Mucosa of gallbladder (tissue), 1 donor: ENCODE results near the gene GASK1A. TPM values are rescaled to one million over a fixed set of nuclear protein-coding genes. Genes with fewer than 3 reads are reported as not detected.
"Not testable (repeated sequence)": the region's sequence is repeated elsewhere in the genome, so short reads cannot be mapped to it uniquely, and the experiment has no call there.

Experiments
- DNase-seq: peaks from one replicate; pipeline ENCODE4 v3.0.0-alpha.2; 2020; ENCODE audit warnings: low spot score
- total RNA-seq: library from RNA; stranded (reverse); gene quantifications from one replicate; pipeline ENCODE4 v1.2.1, GENCODE V29; 2021
- donor health status: DM: no; HTN: no; CAD: no.

The GASK1A gene
- total RNA-seq, 1 donor from 2014 or later: 19.2 TPM

DNA sequence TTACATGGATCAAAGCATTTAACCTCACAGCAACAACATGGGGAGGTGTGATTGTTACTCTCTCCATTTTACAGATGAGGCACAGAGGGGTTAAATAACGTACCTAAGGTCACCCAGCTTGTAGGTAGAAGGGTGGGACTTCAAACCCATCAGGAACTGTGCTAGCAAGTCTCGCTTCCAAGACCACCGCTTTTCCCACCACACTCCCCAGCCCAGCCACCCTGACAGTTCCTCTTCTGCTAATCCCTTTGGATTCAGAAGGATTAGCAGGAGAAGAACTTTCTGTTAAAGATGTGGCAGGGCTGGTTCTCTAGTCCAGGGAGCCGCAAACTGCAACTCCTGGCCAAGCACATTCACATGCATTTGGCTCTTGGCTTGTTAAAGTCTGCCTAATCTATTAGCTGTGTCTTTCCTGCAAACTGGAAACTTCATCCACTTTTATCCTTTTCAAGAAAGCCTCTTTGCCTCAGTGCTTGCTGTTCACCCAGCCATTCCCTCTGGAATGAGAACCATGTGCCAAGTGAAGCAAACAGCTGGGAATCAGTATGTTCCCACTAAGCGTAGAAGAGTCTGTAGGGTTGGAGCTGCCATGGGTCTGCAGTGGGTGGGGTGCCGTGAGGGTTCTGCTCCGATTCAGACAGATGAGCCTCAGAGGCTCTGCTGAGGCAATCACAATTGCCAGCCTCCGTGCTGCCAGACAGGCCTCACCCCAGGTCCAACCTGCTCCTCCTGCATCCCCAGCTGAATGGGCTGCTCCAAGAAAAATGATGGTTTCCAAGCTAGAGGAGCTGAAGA is 82.2 kb downstream of the GASK1A start:
- no peak for DNase-seq

GRCh38 chr3:43062040-43062563 is 83.0 kb downstream of the GASK1A start:
- no peak for DNase-seq

DNA sequence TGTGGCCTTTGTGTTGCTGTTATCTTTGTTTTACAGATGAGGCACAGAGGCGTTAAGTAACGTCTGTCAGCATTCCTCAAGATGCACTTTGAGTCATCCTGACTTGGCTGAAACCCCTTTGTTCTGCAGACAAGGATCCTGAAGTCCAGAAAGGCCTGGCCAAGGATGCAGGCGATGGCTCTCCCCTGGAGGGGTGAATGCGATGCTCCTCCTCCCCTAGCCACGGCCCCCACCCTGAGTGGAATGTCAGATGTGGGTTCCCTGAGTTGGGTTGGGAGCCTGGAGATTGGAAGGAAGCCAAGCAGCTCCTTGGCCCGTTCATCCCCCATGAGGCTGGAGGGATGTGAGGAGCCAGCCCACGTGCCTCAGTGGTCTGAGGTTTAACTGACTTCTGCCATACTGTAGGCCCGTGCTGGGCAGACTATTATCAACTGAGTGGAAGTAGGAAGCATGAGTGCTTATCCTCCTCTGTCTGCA is 83.5 kb downstream of the GASK1A start:
- DNase-seq: no peak

DNA sequence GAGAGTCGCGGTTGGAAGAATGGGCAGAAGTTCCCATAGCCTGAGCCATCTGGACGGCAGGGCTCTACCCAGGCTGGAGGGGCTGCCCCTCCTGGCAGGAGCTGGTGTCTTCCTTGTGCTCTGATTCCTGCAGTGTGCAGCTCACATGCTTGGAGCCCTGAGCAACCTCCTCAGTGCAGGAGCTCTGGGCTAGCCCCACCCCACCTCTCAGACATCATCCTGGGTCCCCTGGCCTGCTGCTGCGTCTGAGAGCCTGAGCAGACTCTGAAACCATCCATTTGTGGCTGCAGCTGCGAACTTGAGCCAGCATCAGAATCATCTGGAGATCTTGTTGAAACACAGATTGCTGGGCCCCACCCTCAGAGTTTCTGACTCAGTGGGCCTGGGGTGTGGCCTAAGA is 84.0 kb downstream of the GASK1A start:
- DNase-seq: no peak

- DNase-seq: not testable (repeated sequence)
These were observed 91.6 kb downstream of the GASK1A start for GRCh38 chr3:43070670-43071069.

DNA sequence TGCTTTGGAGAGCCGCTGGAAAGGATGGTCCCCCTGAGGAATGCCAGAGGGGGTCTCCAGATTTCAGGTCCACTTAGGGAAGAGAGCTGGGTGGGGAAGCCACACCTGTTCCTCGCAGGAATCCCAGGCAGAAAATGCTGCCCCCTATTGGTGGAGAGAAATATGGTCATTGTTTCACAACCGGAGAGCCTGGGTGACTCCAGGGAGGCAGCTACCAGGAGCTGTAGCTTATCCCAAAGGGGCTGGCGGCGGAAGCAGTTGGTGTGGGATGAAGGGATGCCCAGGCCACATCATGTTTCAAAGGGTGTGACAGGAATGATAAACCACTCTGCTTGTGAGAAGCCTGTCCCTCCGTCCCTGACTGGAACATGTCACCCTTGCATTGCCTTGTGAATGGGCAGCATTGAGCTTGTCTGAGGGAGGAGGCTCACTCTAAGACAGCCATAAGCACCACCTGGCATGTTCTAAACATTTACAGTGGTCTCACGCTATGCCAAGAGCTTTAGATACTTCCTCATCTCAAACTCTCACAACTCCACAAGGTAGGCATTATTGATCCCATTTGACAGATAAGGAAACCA is 92.3 kb downstream of the GASK1A start:
- DNase-seq: no peak

DNA sequence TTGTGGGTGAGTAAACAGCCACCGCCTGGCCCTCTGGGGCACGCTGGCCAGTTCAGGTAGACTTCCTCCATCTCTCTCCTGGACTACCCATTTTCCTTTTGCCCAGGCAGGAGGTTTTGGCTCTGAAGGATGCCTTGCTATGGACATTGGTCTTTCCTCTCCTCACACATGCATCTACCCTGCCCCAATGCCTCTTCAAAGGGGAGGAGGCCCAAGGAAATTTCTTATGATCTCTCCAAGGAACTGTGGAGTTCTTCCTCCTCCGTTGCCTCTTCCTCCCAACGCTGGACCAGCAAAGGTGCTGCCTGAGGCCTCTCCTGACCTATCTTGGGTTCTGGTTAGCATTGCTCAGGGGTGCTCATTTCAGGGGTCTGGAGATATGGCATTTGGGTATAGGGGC is 93.2 kb downstream of the GASK1A start:
- DNase-seq: no peak

DNA sequence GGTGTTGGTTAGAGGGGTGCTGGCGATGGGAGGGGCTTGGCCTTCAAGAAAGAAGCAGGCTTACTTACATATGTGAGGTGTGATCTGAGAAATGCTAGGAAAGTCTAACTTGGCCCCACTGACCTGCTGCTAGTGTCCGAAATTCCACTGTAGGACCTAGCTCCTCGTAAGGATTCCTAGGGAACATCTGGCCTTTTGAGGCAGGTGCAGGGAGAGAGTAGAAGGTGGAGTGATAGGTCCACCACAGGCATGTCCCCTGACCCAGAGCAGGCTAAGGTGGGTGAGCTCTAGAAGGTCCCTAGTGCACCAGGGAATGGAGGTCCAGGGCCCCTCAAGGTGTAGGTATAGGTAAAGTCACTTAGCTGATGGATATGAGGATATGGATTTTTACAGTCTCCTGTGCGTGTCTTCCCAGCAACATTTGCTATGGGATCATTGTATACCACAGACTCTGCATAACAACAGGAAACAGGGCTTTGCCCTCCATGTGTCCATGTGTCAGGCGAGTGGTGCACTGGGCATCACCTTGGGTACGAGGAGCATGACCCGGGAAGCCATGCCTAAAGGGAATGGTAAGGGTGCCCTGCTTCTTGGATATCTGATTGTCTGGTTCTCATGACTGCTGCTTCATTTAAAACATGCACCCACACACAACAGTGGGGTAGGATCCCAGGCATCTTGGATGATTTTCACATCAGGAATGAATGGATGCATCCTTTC is 94.2 kb downstream of the GASK1A start:
- peak; percentile 4 for DNase-seq

DNA sequence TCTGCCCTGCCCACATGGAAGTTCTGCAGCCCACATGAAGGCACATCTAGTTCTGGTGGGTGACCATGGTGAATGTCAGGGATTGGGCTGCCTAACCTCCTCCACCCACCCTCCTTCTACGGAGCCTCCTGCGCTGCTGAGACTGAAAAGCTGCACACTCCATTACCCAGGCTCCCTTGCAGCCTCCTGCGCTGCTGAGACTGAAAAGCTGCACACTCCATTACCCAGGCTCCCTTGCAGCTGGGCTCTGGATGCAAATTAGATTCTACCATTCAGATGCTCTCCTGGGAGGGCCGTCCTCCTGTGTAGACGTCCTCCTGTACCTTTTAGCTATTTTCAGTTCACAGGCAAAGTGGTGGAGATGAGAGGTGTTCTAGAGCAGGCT is 94.7 kb downstream of the GASK1A start:
- no peak for DNase-seq

GRCh38 chr3:43074482-43074881 is 95.4 kb downstream of the GASK1A start:
- no peak for DNase-seq

DNA sequence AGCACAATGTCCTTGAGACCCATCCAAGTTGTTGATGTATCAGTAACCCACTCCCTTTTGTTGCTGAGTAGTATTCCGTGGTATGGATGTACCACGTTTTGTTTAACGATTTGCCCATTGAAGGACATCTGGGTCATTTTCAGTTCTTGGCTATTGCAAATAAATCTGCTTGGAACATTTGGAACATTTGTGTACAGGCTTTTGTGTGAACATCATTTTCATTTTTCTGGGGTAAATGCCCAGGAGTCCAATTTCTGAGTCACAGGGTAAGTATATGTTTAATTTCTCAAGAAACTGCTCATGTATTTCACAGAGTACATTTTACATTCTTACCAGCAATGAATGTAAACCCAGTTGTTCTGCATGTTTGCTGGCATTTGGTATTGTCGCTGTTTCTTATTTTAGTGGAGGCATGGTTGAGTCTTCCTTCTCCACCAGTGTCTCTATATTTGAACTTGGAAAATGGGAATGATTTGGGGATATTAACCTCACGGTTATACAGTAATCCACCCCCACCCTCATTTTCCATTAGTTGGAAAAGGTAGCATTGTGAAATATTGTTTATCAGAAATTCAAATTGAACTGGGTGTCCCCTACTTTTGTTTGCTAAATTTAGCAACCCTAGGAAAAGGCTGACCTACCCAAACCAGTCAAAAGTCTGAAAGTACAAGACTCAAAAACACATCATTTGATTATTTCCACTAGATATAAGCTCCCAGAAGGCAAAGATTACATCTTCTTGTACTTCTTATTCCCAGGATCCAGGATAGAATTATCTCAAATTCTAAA is 96.0 kb downstream of the GASK1A start:
- DNase-seq: no peak

DNA sequence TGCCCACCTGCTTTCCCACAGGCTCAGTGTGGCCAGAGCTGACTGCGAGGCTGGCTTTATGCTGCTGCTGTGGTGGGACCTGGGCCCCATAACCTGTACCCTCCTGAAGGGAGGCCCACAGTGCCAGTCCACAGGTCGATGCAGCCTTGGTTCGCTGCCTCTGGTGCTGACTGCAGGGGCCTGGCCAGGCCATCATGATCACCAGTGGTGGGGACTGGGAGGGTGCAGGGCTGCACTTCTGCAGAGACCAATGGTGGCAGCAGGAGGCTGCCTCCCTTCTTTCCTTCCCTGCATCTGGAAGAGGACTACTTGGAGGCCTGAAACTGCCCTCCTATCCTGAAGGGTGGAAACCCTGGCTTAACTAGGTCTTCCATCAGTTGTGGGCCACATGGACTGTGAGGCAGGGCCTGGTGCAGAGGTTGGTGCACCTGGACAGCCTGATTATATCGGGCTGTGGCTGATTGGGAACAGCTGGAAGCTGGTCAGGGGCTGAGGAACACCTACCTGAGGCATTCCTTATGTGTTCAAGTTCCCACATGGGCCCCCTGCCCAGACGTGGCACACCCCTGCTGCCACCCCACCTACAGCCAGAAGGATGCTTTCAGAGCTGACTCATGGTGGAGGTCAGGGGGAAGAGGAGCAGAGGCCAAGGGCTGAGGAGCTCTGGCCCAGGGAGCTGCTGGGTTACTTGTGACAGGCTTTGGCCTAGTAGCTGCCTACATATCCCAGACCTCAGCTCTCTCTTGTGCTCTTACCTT is 97.0 kb downstream of the GASK1A start:
- no peak for DNase-seq

DNA sequence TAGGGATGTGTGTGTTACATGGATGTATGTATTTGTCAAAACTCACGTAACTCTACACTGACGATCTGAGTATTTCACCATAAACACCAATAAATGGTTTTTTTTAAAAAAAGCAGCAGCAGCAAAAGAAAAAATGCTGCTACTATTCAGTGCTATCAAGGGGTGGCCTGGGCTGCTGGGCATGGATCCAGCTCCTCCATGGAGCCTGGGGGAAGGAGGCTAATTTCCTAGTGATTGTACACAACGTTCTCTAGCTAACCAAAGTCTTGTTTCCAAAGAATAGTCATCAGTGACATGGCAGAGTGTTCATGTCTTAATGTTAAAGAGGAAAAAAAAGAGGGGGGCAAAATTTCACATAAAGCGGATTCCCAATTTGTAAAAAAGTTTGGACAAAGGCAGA is 97.7 kb downstream of the GASK1A start:
- DNase-seq: no peak

DNA sequence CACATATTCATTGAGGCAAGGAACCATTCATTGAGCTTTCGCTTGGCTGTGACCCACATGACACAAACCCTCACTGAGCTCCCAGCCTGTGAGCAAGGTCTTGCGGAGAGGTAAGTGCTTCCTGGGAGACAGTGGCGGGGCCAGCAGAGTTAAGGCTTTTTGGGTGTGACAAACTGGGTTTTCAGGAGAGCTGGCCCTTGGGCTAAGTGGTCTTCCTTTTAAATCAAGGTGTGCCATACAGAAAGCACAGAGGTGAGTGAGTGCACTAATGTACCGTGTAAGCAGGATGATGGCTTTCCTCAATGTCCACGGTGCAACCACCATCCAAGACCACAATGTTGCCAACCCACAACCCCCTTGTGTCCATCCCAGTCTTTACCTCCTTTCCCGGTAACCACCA is 98.2 kb downstream of the GASK1A start:
- no peak for DNase-seq

DNA sequence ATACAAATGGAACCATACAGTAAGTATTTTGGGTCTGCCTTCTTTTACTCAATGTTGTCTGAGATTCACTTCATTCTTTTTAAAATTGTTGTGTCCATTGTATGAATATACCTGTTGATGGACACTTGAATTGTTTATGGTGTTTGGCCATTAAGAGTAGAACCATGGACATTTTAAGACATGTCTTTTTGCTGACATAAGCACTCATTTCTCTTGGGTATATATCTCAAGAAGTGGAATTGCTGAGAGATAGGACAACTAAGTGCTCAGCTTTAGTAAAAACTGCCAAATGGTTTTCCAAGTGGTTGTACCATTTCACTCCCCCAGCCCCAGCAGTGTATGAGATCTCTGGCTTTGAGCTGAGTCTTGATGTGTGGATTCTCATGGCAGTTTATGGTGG is 98.6 kb downstream of the GASK1A start:
- no peak for DNase-seq

- no peak for DNase-seq
These were observed 100.6 kb downstream of the GASK1A start for GRCh38 chr3:43079536-43080332.

DNA sequence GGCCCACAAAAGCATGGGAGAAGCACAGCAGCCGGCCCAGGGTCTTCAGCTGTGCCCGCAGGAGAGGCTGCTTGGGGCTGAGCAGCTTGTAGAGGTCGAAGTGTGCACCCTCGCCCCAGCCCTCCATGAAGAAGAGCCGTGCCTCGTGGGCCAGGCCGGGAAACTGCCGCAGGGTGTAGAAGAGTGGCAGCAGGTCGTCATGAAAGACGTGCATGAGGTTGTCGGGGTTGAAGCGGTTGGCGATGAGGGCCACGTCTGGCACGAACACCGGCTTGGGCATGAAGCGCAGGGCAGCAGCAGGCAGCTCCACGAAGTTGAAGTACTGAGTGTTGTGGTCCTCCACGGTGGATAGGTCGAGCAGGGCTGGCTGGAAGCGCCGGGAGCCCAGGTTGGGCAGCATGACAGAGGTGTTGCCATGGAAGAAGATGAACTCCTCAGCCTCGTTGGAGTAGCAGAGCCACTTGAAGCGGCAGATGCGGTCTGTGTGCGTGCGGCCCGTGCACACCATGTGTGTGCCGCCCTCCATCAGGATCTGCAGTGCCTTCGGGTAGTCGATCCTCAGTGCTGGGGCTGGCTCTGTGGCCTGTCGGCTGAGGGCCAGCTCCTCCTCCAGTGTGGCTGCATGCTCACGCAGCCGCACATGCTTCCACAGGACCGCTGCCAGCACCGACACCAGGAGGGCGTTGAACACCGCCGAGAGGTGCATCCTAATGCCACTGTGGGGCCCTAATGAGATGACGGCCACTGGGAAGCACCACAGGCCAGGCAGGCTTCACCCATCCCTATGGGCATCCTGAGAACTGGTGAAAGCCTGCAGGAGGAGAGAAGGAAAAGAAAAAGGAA is 101.8 kb downstream of the GASK1A start:
- no peak for DNase-seq

DNA sequence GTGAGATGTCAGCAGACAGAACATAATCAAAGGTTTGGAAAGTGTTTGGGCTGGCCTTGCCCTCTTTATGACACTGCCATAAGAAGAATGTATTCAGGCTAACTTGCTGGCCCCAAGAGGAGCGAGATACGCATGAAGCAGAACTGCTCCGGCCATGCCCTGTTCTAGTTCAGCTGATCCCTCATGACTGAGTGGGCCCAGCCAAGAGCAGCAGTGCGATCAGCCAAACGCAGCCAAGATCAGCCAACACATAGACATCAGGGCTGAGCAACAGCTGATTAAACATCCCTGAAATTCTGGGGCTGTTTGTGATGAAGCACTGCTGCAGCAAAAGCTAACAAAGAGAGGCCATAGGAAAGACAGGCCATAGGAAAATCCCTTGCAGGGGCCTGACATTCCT is 102.7 kb downstream of the GASK1A start:
- no peak for DNase-seq

DNA sequence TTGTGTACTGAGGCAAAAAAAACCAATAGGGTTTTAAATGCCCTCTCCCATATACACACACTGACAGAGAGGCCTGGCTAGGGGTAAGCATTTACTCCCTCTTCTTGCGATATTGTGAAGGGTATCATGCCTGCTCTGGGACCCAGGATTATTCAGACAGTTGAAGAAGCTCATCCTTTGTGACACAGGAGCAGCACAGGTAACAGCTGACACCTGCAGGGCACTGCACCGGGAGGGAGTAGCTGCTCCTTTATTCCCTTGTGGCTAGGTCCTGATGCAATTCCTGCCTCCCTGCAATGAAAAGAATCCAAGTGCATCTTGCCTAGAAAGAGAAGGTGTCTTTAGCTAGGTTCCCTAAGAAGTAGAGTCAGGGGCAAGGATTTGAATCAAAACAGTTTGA is 103.3 kb downstream of the GASK1A start:
- DNase-seq: no peak
